Right atrium auricular region (tissue), 2 donors: ENCODE data around the gene NRG3. TPM values are rescaled to one million over a fixed set of nuclear protein-coding genes. Genes with fewer than 3 reads are reported as not detected.
A peak's percentile ranks its signal among the peaks of the same experiment; 100 is the strongest.

ENCODE experiments used
- DNase-seq: peaks from one replicate; pipeline ENCODE4 v3.0.0-alpha.2; 2019; ENCODE audit warnings: low spot score
- H3K27ac ChIP-seq, 2 donors: fragments of 200-600 bp; sonication (generic); 1 replicate in 1 of 2; 2 replicates in 1 of 2; pipeline ENCODE4 v1.5.1; 2016 to 2019
- H3K27me3 ChIP-seq, 2 donors: fragments of 200-600 bp; sonication (generic); one replicate each; pipeline versions ENCODE4 v1.5.1 to v1.6.0; 2017 to 2019
- H3K36me3 ChIP-seq: fragments of 200-600 bp; sonication (generic); one replicate; pipeline ENCODE4 v1.5.1; 2016
- H3K4me1 ChIP-seq, 2 donors: fragments of 200-600 bp; sonication (generic); one replicate each; pipeline versions ENCODE4 v1.5.1 to v1.6.0; 2017 to 2019
- H3K4me3 ChIP-seq, 2 donors: fragments of 200-600 bp; sonication (generic); 1 replicate in 1 of 2; 2 replicates in 1 of 2; pipeline ENCODE4 v1.5.1; 2017 to 2019; ENCODE audit warnings: mild to moderate bottlenecking in 1 of 2, moderate library complexity in 1 of 2
- H3K9me3 ChIP-seq, 2 donors: fragments of 200-600 bp; sonication (generic); one replicate each; pipeline ENCODE4 v1.5.1; 2019
- CTCF ChIP-seq, 2 donors: fragments of 200-600 bp; sonication (generic); IDR thresholded peaks; one replicate each; pipeline ENCODE4 v1.5.1; 2019; ENCODE audit warnings: antibody characterized with exemption in 2 of 2
- total RNA-seq, 2 donors: library from RNA; depleted of rRNA; stranded (reverse); fragments of >200 nt; gene quantifications; one replicate each; pipeline ENCODE4 v1.1.0, GENCODE V29; 2016

Gene NRG3
- total RNA-seq, 2 donors from 2014 or later: 0.70 to 1.4 TPM

- Histone ChIP-seq H3K27ac (no peak overlapping the region), H3K36me3 (no peaks in the 10 kb centered on the region), H3K27me3 (no peaks in the 10 kb centered on the region), H3K4me3 (no peak overlapping the region), H3K4me1 (no peaks in the 10 kb centered on the region), H3K9me3 (no peaks in the 10 kb centered on the region)
- DNase-seq: no peak
- TF ChIP-seq CTCF (IDR thresholded peaks at IDR 0.05): no peak
Observed at GRCh38 chr10:81917666-81918065, 42.7 kb downstream of the NRG3 start.

- H3K4me3 ChIP-seq: no peak overlapping the region
- no peaks in the 10 kb centered on the region for H3K27me3 ChIP-seq
- no peaks in the 10 kb centered on the region for H3K4me1 ChIP-seq
- TF ChIP-seq CTCF (IDR thresholded peaks at IDR 0.05): no peak
- H3K9me3 ChIP-seq: no peaks in the 10 kb centered on the region
- H3K36me3 ChIP-seq: no peaks in the 10 kb centered on the region
- H3K27ac ChIP-seq: no peak overlapping the region
- DNase-seq: no peak
Observed at GRCh38 chr10:81918766-81919165, 43.8 kb downstream of the NRG3 start.

GRCh38 chr10:81920213-81920829 lies 45.3 kb downstream of the NRG3 start:
- DNase-seq: no peak
- Histone ChIP-seq H3K4me1 (no peaks in the 10 kb centered on the region), H3K9me3 (no peaks in the 10 kb centered on the region), H3K4me3 (no peak overlapping the region), H3K27ac (no peak overlapping the region), H3K27me3 (no peaks in the 10 kb centered on the region), H3K36me3 (no peaks in the 10 kb centered on the region)
- peak in 1 of 2 donors; percentile 18 for TF ChIP-seq CTCF (IDR thresholded peaks at IDR 0.05)

GRCh38 chr10:81928119-81928518 lies 53.1 kb downstream of the NRG3 start:
- DNase-seq: no peak
- no peak overlapping the region for H3K4me3 ChIP-seq
- no peak for TF ChIP-seq CTCF (IDR thresholded peaks at IDR 0.05)
- no peaks in the 10 kb centered on the region for H3K4me1 ChIP-seq
- H3K27ac ChIP-seq: no peak overlapping the region
- H3K36me3 ChIP-seq: no peaks in the 10 kb centered on the region
- no peaks in the 10 kb centered on the region for H3K27me3 ChIP-seq
- H3K9me3 ChIP-seq: no peaks in the 10 kb centered on the region

- Histone ChIP-seq H3K27me3 (no peaks in the 10 kb centered on the region), H3K36me3 (no peaks in the 10 kb centered on the region), H3K9me3 (peaks cover 0 to 5% of the 10 kb centered on the region in 2 donors), H3K4me1 (no peaks in the 10 kb centered on the region), H3K27ac (no peak overlapping the region), H3K4me3 (no peak overlapping the region)
- TF ChIP-seq CTCF (IDR thresholded peaks at IDR 0.05): no peak
- no peak for DNase-seq
Observed at GRCh38 chr10:81943583-81943982, 68.6 kb downstream of the NRG3 start.

- no peak for DNase-seq
- Histone ChIP-seq H3K27ac (no peak overlapping the region), H3K9me3 (peaks cover 0 to 1% of the 10 kb centered on the region in 2 donors), H3K4me1 (no peaks in the 10 kb centered on the region), H3K36me3 (no peaks in the 10 kb centered on the region), H3K4me3 (no peak overlapping the region), H3K27me3 (no peaks in the 10 kb centered on the region)
- TF ChIP-seq CTCF (IDR thresholded peaks at IDR 0.05): no peak
Observed at GRCh38 chr10:81944609-81945008, 69.6 kb downstream of the NRG3 start.
